Measurements from ENCODE around the gene ARL5C.

The ARL5C gene
- total RNA-seq, result 0 to 0.09 reads per million in 2 donors

GRCh38 chr17:39165841-39166349 lies at the start of gene ARL5C:
Gene ARL5C (minus strand): TSS chr17:39166161. CDS start chr17:39165760, 401 bp downstream.
- DNase-seq, result no peak

- no peak for DNase-seq
Measured at GRCh38 chr17:39213852-39214251, 47.9 kb upstream of the ARL5C start.

GRCh38 chr17:39212841-39213480 lies 47.0 kb upstream of the ARL5C start:
- no peak for DNase-seq

- DNase-seq, result no peak
Measured at GRCh38 chr17:39212195-39212810, 46.3 kb upstream of the ARL5C start.

- DNase-seq, result no peak
Measured at GRCh38 chr17:39210093-39210434, 44.1 kb upstream of the ARL5C start.

GRCh38 chr17:39209317-39210092 lies 43.5 kb upstream of the ARL5C start:
- peak; percentile 73 for DNase-seq

GRCh38 chr17:39208893-39209292 lies 42.9 kb upstream of the ARL5C start:
- DNase-seq, result no peak

- DNase-seq, result no peak
Measured at GRCh38 chr17:39208136-39208535, 42.2 kb upstream of the ARL5C start.

GRCh38 chr17:39205112-39205526 lies 39.2 kb upstream of the ARL5C start:
- DNase-seq, result no peak

- no peak for DNase-seq
Measured at GRCh38 chr17:39204245-39204644, 38.3 kb upstream of the ARL5C start.

GRCh38 chr17:39200957-39201510 lies 35.1 kb upstream of the ARL5C start:
- no peak for DNase-seq

GRCh38 chr17:39200070-39200879 lies 34.3 kb upstream of the ARL5C start, which contains the start of gene RPL19:
Gene RPL19 (plus strand): TSS chr17:39200283. CDS start chr17:39200345, 62 bp downstream.
- DNase-seq, result peak; percentile 55

- DNase-seq, result no peak
Measured at GRCh38 chr17:39199820-39200069, 33.8 kb upstream of the ARL5C start.

GRCh38 chr17:39198186-39198566 lies 32.2 kb upstream of the ARL5C start:
- no peak for DNase-seq

- DNase-seq, result peak; percentile 63
Measured at GRCh38 chr17:39197380-39198185, 31.6 kb upstream of the ARL5C start, which contains the start of gene CACNB1. Gene CACNB1 (minus strand): TSS chr17:39197669. CDS start chr17:39197495, 174 bp downstream.

- DNase-seq, result no peak
Measured at GRCh38 chr17:39196808-39197291, 30.9 kb upstream of the ARL5C start.

GRCh38 chr17:39196241-39196807 lies 30.4 kb upstream of the ARL5C start:
- no peak for DNase-seq

- DNase-seq, result no peak
Measured at GRCh38 chr17:39195568-39196160, 29.7 kb upstream of the ARL5C start.

GRCh38 chr17:39194985-39195524 lies 29.1 kb upstream of the ARL5C start:
- DNase-seq, result no peak

Data from activated gamma-delta T cell (primary cell).